CD14-positive monocyte (primary cell): Measurements from ENCODE around the gene CNN3. TPM values are rescaled to one million over a fixed set of nuclear protein-coding genes. Genes with fewer than 3 reads are reported as not detected.
A peak's percentile ranks its signal among the peaks of the same experiment; 100 is the strongest.

Experiments
- DNase-seq, 3 donors: peaks; one replicate each; pipeline ENCODE4 v3.0.0-alpha.2; 2011 to 2022
- H2AFZ ChIP-seq: 2 replicates; pipeline ENCODE4 v1.6.0; 2012; ENCODE audit warnings: mild to moderate bottlenecking, low read depth, low read length, inconsistent platforms; ENCODE audit not compliant: insufficient read depth, poor library complexity, severe bottlenecking
- H3K27ac ChIP-seq, 2 donors: 1 replicate in 1 of 2; 2 replicates in 1 of 2; pipeline ENCODE4 v1.5.1; 2012 to 2013; ENCODE audit warnings: low read length in 2 of 2, control low read depth in 1 of 2, inconsistent platforms in 1 of 2, low read depth in 1 of 2, mild to moderate bottlenecking in 1 of 2
- H3K27me3 ChIP-seq, 2 donors: one replicate each; pipeline versions ENCODE4 v1.6.0 to v1.6.1; 2011 to 2013; ENCODE audit warnings: low read length in 2 of 2; ENCODE audit not compliant: control insufficient read depth in 2 of 2, insufficient read depth in 2 of 2
- H3K36me3 ChIP-seq, 2 donors: replicated peaks in 1 of 2; 1 replicate in 1 of 2; 2 replicates in 1 of 2; pipeline versions ENCODE4 v1.5.1 to v1.6.1; 2012 to 2013; ENCODE audit warnings: low read length in 2 of 2, control low read depth in 1 of 2, inconsistent platforms in 1 of 2, mild to moderate bottlenecking in 1 of 2; ENCODE audit not compliant: insufficient read depth in 2 of 2, control insufficient read depth in 1 of 2
- H3K4me1 ChIP-seq, 2 donors: 1 replicate in 1 of 2; 2 replicates in 1 of 2; pipeline versions ENCODE4 v1.5.1 to v1.6.1; 2012 to 2013; ENCODE audit warnings: low read length in 2 of 2, control low read depth in 1 of 2, inconsistent platforms in 1 of 2, mild to moderate bottlenecking in 1 of 2, moderate library complexity in 1 of 2; ENCODE audit not compliant: insufficient read depth in 2 of 2, control insufficient read depth in 1 of 2
- H3K4me2 ChIP-seq: replicated peaks from 2 replicates; pipeline ENCODE3; 2012; ENCODE audit warnings: low read length, moderate library complexity, mild to moderate bottlenecking; ENCODE audit not compliant: poor library complexity, severe bottlenecking; ENCODE audit errors: extremely low read depth
- H3K4me3 ChIP-seq, 3 experiments: fragments of 200-600 bp in 1 of 3; sonication (generic) in 1 of 3; replicated peaks in 1 of 3; 1 replicate in 2 of 3; 2 replicates in 1 of 3; pipeline ENCODE4 v1.5.1; 2011 to 2013; ENCODE audit warnings: low read length in 3 of 3, mild to moderate bottlenecking in 3 of 3, control low read depth in 2 of 3, low read depth in 2 of 3, inconsistent platforms in 1 of 3, moderate library complexity in 1 of 3
- H3K79me2 ChIP-seq: 2 replicates; pipeline ENCODE4 v1.6.0; 2012; ENCODE audit warnings: mild to moderate bottlenecking, control low read depth, inconsistent platforms, low read length, moderate library complexity; ENCODE audit not compliant: insufficient read depth
- H3K9ac ChIP-seq: 2 replicates; pipeline ENCODE4 v1.6.0; 2017; ENCODE audit warnings: low read length, mild to moderate bottlenecking; ENCODE audit not compliant: insufficient read depth, poor library complexity, severe bottlenecking
- H3K9me3 ChIP-seq, 2 donors: replicated peaks in 1 of 2; 1 replicate in 1 of 2; 2 replicates in 1 of 2; pipeline versions ENCODE4 v1.5.1 to v1.6.1; 2012 to 2013; ENCODE audit warnings: low read length in 2 of 2, control low read depth in 1 of 2; ENCODE audit not compliant: control insufficient read depth in 1 of 2, insufficient read depth in 1 of 2
- H4K20me1 ChIP-seq: 2 replicates; pipeline ENCODE4 v1.6.0; 2012; ENCODE audit warnings: mild to moderate bottlenecking, low read length, control low read depth, moderate library complexity; ENCODE audit not compliant: insufficient read depth
- H3K27ac Mint-ChIP-seq, 7 donors: one replicate each; pipeline ENCODE4 v1.8.0; 2020; ENCODE audit warnings: mild to moderate bottlenecking in 7 of 7, mixed read lengths in 7 of 7, moderate library complexity in 6 of 7, inconsistent platforms in 2 of 7
- H3K27me3 Mint-ChIP-seq, 3 donors: one replicate each; pipeline ENCODE4 v1.8.0; 2021 to 2022; ENCODE audit warnings: low read depth in 3 of 3, mild to moderate bottlenecking in 3 of 3, mixed read lengths in 3 of 3, moderate library complexity in 3 of 3, inconsistent platforms in 1 of 3
- H3K36me3 Mint-ChIP-seq, 2 donors: one replicate each; pipeline ENCODE4 v1.8.0; 2020; ENCODE audit warnings: mixed read lengths in 2 of 2, inconsistent platforms in 1 of 2, mild to moderate bottlenecking in 1 of 2
- H3K4me1 Mint-ChIP-seq: one replicate; pipeline ENCODE4 v1.8.0; 2020; ENCODE audit warnings: mild to moderate bottlenecking, mixed read lengths
- H3K4me3 Mint-ChIP-seq, 2 donors: one replicate each; pipeline ENCODE4 v1.8.0; 2020; ENCODE audit warnings: mild to moderate bottlenecking in 2 of 2, mixed read lengths in 2 of 2, moderate library complexity in 1 of 2
- H3K9me3 Mint-ChIP-seq, 7 donors: one replicate each; pipeline ENCODE4 v1.8.0; 2020 to 2022; ENCODE audit warnings: mixed read lengths in 7 of 7, mild to moderate bottlenecking in 6 of 7, moderate library complexity in 6 of 7, inconsistent platforms in 2 of 7
- WGBS: methylation state at CpG from one replicate; pipeline ENCODE4 v1.1.5; 2013; ENCODE audit warnings: missing lambda C conversion rate; ENCODE audit not compliant: insufficient coverage; 5-methylcytosine and 5-hydroxymethylcytosine counted together
- intact Hi-C, 2 donors: fragments of 100-400 bp; cut with micrococcal nuclease; formaldehyde crosslinking; loops; one replicate each; pipeline versions ENCODE4 v1.15.0 to v1.15.1; 2023
- polyA minus RNA-seq: library from RNA; depleted of rRNA, polyadenylated mRNA; stranded (reverse); fragments of >200 nt; gene quantifications from 2 replicates; pipeline ENCODE4 v1.2.3, GENCODE V29; 2012
- polyA plus RNA-seq, 3 donors: library from polyadenylated mRNA; depleted of rRNA in 1 of 3; unstranded in 2 of 3; stranded (reverse) in 1 of 3; fragments of 300-500 nt in 2 of 3; fragments of >200 nt in 1 of 3; fragmentation: Illumina TruSeq in 2 of 3; gene quantifications; 1 replicate in 2 of 3; 2 replicates in 1 of 3; pipeline ENCODE4 v1.2.3, GENCODE V29; 2012 to 2021
- total RNA-seq, 12 experiments: library from RNA in 1 of 12; stranded (reverse) in 1 of 12; fragments of 120-200 nt in 1 of 12; gene quantifications; one replicate each; pipeline ENCODE4 v1.2.4 and lab custom pipeline; 2013 to 2026; ENCODE audit warnings: mixed read lengths in 6 of 12, inconsistent platforms in 1 of 12
- TF ChIP-seq, protein P1 (sequence below): fragments of 200-600 bp; IDR thresholded peaks from one replicate; pipeline ENCODE4 v1.8.0; 2022; ENCODE audit warnings: antibody characterized with exemption, mild to moderate bottlenecking

The CNN3 gene
- 1.4 TPM for total RNA-seq (2013)
- under 1 TPM; 0.08 to 0.09 (median 0.08) TPM for polyA plus RNA-seq
- polyA minus RNA-seq, result not detected in 2 replicates
- total RNA-seq (lab: John Stamatoyannopoulos, UW), result 0 to 18.8 (median 0.12) reads per million in 11 experiments

DNA sequence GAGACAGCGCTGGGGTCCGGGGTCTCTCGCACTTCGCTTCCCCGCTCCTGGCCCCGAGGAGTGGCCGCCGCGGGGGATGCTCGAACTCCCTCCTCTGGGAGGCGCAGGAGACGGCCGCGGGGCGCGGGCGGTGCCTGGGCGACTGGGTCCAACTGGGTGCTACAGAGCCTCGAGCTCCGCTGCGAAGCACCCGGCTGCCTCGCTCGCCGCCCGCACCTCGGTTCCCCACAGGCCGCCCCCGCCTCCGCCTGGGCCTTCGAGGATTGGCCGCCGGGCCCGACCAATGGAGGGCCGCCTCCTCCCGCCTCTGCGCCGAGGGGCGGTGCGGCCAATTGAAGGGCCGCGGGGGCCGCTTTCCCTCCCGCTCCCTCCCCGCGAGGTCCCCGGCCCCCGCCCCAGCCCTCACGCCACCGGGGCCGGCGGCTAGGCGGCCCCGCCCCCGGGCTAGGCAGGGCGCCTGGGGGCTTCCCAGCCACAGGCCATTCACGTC is at the start of gene CNN3:
Gene CNN3 (minus strand): TSS at position 196 of the 490 bp plus-strand sequence. CDS start 216 bp downstream, outside the sequence.
- Histone ChIP-seq H3K27me3 (peaks cover 54 to 67% of the 10 kb centered on the region in 2 donors), H4K20me1 (no peaks in the 10 kb centered on the region), H3K36me3 (no peaks in the 10 kb centered on the region), H2AFZ (peak within 1 kb of the TSS; percentile 61), H3K79me2 (no peaks in the 10 kb centered on the region), H3K4me2 (peak within 1 kb of the TSS; percentile 72), H3K27ac (no peak within 1 kb of the TSS), H3K9me3 (no peaks in the 10 kb centered on the region), H3K4me3 (peak within 1 kb of the TSS in 2 of 3 experiments; percentile 6 to 61), H3K4me1 (peaks cover 9 to 20% of the 10 kb centered on the region in 2 donors), H3K9ac (peak within 1 kb of the TSS; percentile 15)
- peak within 1 kb of the TSS; percentile 73 to 93 for H3K4me3 Mint-ChIP-seq
- peaks cover 3 to 10% of the 10 kb centered on the region in 2 donors for H3K36me3 Mint-ChIP-seq
- intact Hi-C loops, result no loop called here
- peaks cover 0 to 19% (median 8%) of the 10 kb centered on the region in 7 donors for H3K9me3 Mint-ChIP-seq
- H3K27me3 Mint-ChIP-seq, result peaks cover 54 to 77% (median 65%) of the 10 kb centered on the region in 3 donors
- peaks cover 12% of the 10 kb centered on the region for H3K4me1 Mint-ChIP-seq
- WGBS, result under 1% methylated on average over 53 of the region's 57 CpGs
- peak within 1 kb of the TSS in 1 of 7 donors; percentile 41 for H3K27ac Mint-ChIP-seq
- TF ChIP-seq, protein P1, sequence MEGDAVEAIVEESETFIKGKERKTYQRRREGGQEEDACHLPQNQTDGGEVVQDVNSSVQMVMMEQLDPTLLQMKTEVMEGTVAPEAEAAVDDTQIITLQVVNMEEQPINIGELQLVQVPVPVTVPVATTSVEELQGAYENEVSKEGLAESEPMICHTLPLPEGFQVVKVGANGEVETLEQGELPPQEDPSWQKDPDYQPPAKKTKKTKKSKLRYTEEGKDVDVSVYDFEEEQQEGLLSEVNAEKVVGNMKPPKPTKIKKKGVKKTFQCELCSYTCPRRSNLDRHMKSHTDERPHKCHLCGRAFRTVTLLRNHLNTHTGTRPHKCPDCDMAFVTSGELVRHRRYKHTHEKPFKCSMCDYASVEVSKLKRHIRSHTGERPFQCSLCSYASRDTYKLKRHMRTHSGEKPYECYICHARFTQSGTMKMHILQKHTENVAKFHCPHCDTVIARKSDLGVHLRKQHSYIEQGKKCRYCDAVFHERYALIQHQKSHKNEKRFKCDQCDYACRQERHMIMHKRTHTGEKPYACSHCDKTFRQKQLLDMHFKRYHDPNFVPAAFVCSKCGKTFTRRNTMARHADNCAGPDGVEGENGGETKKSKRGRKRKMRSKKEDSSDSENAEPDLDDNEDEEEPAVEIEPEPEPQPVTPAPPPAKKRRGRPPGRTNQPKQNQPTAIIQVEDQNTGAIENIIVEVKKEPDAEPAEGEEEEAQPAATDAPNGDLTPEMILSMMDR, result no peak
- peak; percentile 5 to 41 (median 5) for DNase-seq

DNA sequence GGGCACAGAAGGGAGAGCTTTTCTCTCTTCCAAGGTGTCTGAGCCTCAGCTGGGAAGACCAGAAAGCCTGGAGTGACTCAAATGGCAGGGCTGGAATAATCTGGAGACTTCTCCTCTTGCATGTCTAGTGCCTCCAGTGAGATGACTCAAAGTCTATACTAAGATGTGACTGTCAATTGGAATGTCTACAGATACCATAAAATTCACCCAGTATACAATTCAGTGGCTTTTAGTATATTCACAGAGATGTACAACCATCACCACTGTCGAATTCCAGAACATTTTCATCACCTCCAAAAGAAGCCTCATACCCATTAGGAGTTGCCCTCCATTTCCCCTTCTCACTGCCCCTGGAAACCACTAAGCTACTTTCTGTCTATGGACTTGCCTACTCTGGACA is 47.9 kb upstream of the CNN3 start:
- DNase-seq, result no peak
- Histone ChIP-seq H3K4me3 (no peak overlapping the region), H3K27me3 (no peaks in the 10 kb centered on the region), H4K20me1 (no peaks in the 10 kb centered on the region), H3K4me2 (no peak overlapping the region), H3K36me3 (no peaks in the 10 kb centered on the region), H3K9me3 (no peaks in the 10 kb centered on the region), H3K4me1 (no peaks in the 10 kb centered on the region), H3K9ac (no peak overlapping the region), H3K79me2 (no peaks in the 10 kb centered on the region), H2AFZ (no peak overlapping the region), H3K27ac (no peak overlapping the region)
- Mint-ChIP-seq H3K4me1 (no peaks in the 10 kb centered on the region), H3K4me3 (no peak overlapping the region), H3K36me3 (no peaks in the 10 kb centered on the region), H3K27ac (no peak overlapping the region), H3K9me3 (peaks cover 0 to 6% (median 0%) of the 10 kb centered on the region in 7 donors), H3K27me3 (peaks cover 0 to 3% (median 2%) of the 10 kb centered on the region in 3 donors)
- TF ChIP-seq, protein P1, result no peak
- intact Hi-C loops, result no loop called here
- 80% methylated on average over 1 of the region's 1 CpG for WGBS
